Subcutaneous abdominal adipose tissue (tissue), 5 donors: Measurements from ENCODE around the gene LMTK2.

Source experiments
- H3K27ac ChIP-seq: one replicate; pipeline ENCODE4 v1.7.0; 2013; ENCODE audit warnings: low read depth, mild to moderate bottlenecking, inconsistent platforms, low read length, moderate library complexity
- H3K27me3 ChIP-seq, 5 donors: one replicate each; pipeline ENCODE4 v1.7.0; 2013; ENCODE audit warnings: low read length in 5 of 5, inconsistent platforms in 1 of 5; ENCODE audit not compliant: control insufficient read depth in 5 of 5, insufficient read depth in 4 of 5
- H3K36me3 ChIP-seq, 5 donors: one replicate each; pipeline ENCODE4 v1.7.0; 2013; ENCODE audit warnings: low read length in 5 of 5; ENCODE audit not compliant: control insufficient read depth in 5 of 5, insufficient read depth in 5 of 5
- H3K4me1 ChIP-seq, 5 donors: one replicate each; pipeline ENCODE4 v1.7.0; 2013; ENCODE audit warnings: low read length in 5 of 5, mild to moderate bottlenecking in 3 of 5, moderate library complexity in 1 of 5; ENCODE audit not compliant: control insufficient read depth in 5 of 5, insufficient read depth in 5 of 5
- H3K4me3 ChIP-seq, 5 donors: one replicate each; pipeline ENCODE4 v1.7.0; 2013; ENCODE audit warnings: low read length in 5 of 5, low read depth in 1 of 5
- H3K9ac ChIP-seq, 5 donors: one replicate each; pipeline ENCODE4 v1.7.0; 2013; ENCODE audit warnings: low read length in 5 of 5, mild to moderate bottlenecking in 4 of 5, moderate library complexity in 3 of 5
- H3K9me3 ChIP-seq, 5 donors: one replicate each; pipeline ENCODE4 v1.7.0; 2013; ENCODE audit warnings: low read length in 5 of 5; ENCODE audit not compliant: control insufficient read depth in 5 of 5
- donor health status: healthy.
- donor health status: healthy.
- donor health status: healthy.
- donor health status: healthy.
- donor health status: healthy.

LMTK2 gene

GRCh38 chr7:98079891-98080648 is 26.6 kb upstream of the LMTK2 start:
- no peaks in the 10 kb centered on the region for H3K4me1 ChIP-seq
- no peaks in the 10 kb centered on the region for H3K27me3 ChIP-seq
- no peak overlapping the region for H3K9ac ChIP-seq
- H3K9me3 ChIP-seq, result peaks cover 0 to 5% (median 0%) of the 10 kb centered on the region in 5 donors
- H3K36me3 ChIP-seq, result no peaks in the 10 kb centered on the region
- H3K27ac ChIP-seq, result no peak overlapping the region
- no peak overlapping the region for H3K4me3 ChIP-seq

- Histone ChIP-seq H3K9ac (no peak overlapping the region), H3K27ac (no peak overlapping the region), H3K4me3 (no peak overlapping the region), H3K9me3 (no peaks in the 10 kb centered on the region), H3K27me3 (peaks cover 0 to 3% (median 0%) of the 10 kb centered on the region in 5 donors), H3K4me1 (no peaks in the 10 kb centered on the region), H3K36me3 (no peaks in the 10 kb centered on the region)
Measured at GRCh38 chr7:98081319-98081718, 25.3 kb upstream of the LMTK2 start.

- no peaks in the 10 kb centered on the region for H3K4me1 ChIP-seq
- no peaks in the 10 kb centered on the region for H3K36me3 ChIP-seq
- H3K4me3 ChIP-seq, result no peak overlapping the region
- peaks cover 0 to 7% (median 0%) of the 10 kb centered on the region in 5 donors for H3K27me3 ChIP-seq
- H3K9me3 ChIP-seq, result no peaks in the 10 kb centered on the region
- H3K27ac ChIP-seq, result no peak overlapping the region
- no peak overlapping the region for H3K9ac ChIP-seq
Measured at GRCh38 chr7:98084631-98085030, 22.0 kb upstream of the LMTK2 start.

- no peaks in the 10 kb centered on the region for H3K36me3 ChIP-seq
- no peak overlapping the region for H3K4me3 ChIP-seq
- H3K27me3 ChIP-seq, result peaks cover 0 to 10% (median 0%) of the 10 kb centered on the region in 5 donors
- H3K9me3 ChIP-seq, result no peaks in the 10 kb centered on the region
- H3K4me1 ChIP-seq, result no peaks in the 10 kb centered on the region
- H3K27ac ChIP-seq, result no peak overlapping the region
- no peak overlapping the region for H3K9ac ChIP-seq
Measured at GRCh38 chr7:98085674-98086073, 21.0 kb upstream of the LMTK2 start.

GRCh38 chr7:98086281-98086718 is 20.4 kb upstream of the LMTK2 start:
- Histone ChIP-seq H3K27ac (no peak overlapping the region), H3K9me3 (no peaks in the 10 kb centered on the region), H3K4me1 (no peaks in the 10 kb centered on the region), H3K27me3 (peaks cover 0 to 10% (median 0%) of the 10 kb centered on the region in 5 donors), H3K36me3 (no peaks in the 10 kb centered on the region), H3K4me3 (no peak overlapping the region), H3K9ac (no peak overlapping the region)

GRCh38 chr7:98088109-98088508 is 18.6 kb upstream of the LMTK2 start:
- H3K27me3 ChIP-seq, result peaks cover 0 to 10% (median 0%) of the 10 kb centered on the region in 5 donors
- peaks cover 0 to 5% (median 4%) of the 10 kb centered on the region in 5 donors for H3K9me3 ChIP-seq
- H3K4me1 ChIP-seq, result no peaks in the 10 kb centered on the region
- H3K4me3 ChIP-seq, result no peak overlapping the region
- no peak overlapping the region for H3K9ac ChIP-seq
- H3K36me3 ChIP-seq, result no peaks in the 10 kb centered on the region
- no peak overlapping the region for H3K27ac ChIP-seq

- H3K36me3 ChIP-seq, result no peaks in the 10 kb centered on the region
- peaks cover 0 to 10% (median 8%) of the 10 kb centered on the region in 5 donors for H3K9me3 ChIP-seq
- no peak overlapping the region for H3K9ac ChIP-seq
- no peak overlapping the region for H3K4me3 ChIP-seq
- H3K27me3 ChIP-seq, result peaks cover 0 to 10% (median 0%) of the 10 kb centered on the region in 5 donors
- no peaks in the 10 kb centered on the region for H3K4me1 ChIP-seq
- H3K27ac ChIP-seq, result no peak overlapping the region
Measured at GRCh38 chr7:98090116-98090515, 16.5 kb upstream of the LMTK2 start.

- Histone ChIP-seq H3K27ac (no peak overlapping the region), H3K4me1 (no peaks in the 10 kb centered on the region), H3K27me3 (peaks cover 0 to 10% (median 0%) of the 10 kb centered on the region in 5 donors), H3K4me3 (no peak overlapping the region), H3K9me3 (peaks cover 0 to 11% (median 10%) of the 10 kb centered on the region in 5 donors), H3K9ac (no peak overlapping the region), H3K36me3 (no peaks in the 10 kb centered on the region)
Measured at GRCh38 chr7:98091061-98091460, 15.6 kb upstream of the LMTK2 start.

GRCh38 chr7:98091523-98091922 is 15.1 kb upstream of the LMTK2 start:
- Histone ChIP-seq H3K27me3 (peaks cover 0 to 7% (median 0%) of the 10 kb centered on the region in 5 donors), H3K4me1 (no peaks in the 10 kb centered on the region), H3K27ac (no peak overlapping the region), H3K36me3 (no peaks in the 10 kb centered on the region), H3K4me3 (no peak overlapping the region), H3K9me3 (peaks cover 3 to 15% (median 14%) of the 10 kb centered on the region in 5 donors), H3K9ac (no peak overlapping the region)

- Histone ChIP-seq H3K27me3 (no peaks in the 10 kb centered on the region), H3K9me3 (peaks cover 14 to 34% (median 26%) of the 10 kb centered on the region in 5 donors), H3K4me1 (no peaks in the 10 kb centered on the region), H3K27ac (no peak overlapping the region), H3K9ac (no peak overlapping the region), H3K4me3 (no peak overlapping the region), H3K36me3 (no peaks in the 10 kb centered on the region)
Measured at GRCh38 chr7:98097042-98097645, 9.5 kb upstream of the LMTK2 start.
